SK-N-SH (cell line): Measurements from ENCODE around the gene IGFBP7. TPM values are rescaled to one million over a fixed set of nuclear protein-coding genes. Genes with fewer than 3 reads are reported as not detected.
A peak's percentile ranks its signal among the peaks of the same experiment; 100 is the strongest.

Source experiments
- CTCF ChIA-PET: fragments of 300-600, 350-600 bp; formaldehyde crosslinking; extraction: SDS; loops from one replicate; lab custom pipeline; 2021; lab: Yijun Ruan, JAX
- POLR2A ChIA-PET: fragments of 350-600 bp; sonication (Branson Sonifier 250); formaldehyde crosslinking; extraction: SDS; loops from one replicate; lab custom pipeline; 2020; ENCODE audit warnings: antibody characterized with exemption, inconsistent platforms; lab: Yijun Ruan, JAX
- DNase-seq: peaks from one replicate; pipeline ENCODE4 v3.0.0; 2012
- H2AFZ ChIP-seq: fragments of 200-600 bp; sonication (generic); 2 replicates; pipeline ENCODE4 v1.8.1; 2016; ENCODE audit warnings: antibody characterized with exemption, mild to moderate bottlenecking, low read depth
- H3F3A ChIP-seq: fragments of 200-600 bp; sonication (generic); replicated peaks from 2 replicates; pipeline ENCODE3; 2016; ENCODE audit warnings: antibody characterized with exemption, mild to moderate bottlenecking; ENCODE audit not compliant: insufficient read depth
- H3K27ac ChIP-seq, 2 experiments: fragments of 200-500 bp in 1 of 2; fragments of 200-600 bp in 1 of 2; sonication (Bioruptor generic) in 1 of 2; sonication (generic), shearing (Covaris generic) in 1 of 2; 2 replicates each; pipeline versions ENCODE4 v1.5.1 to v1.6.1; 2014 to 2016; ENCODE audit warnings: low read depth in 2 of 2, inconsistent platforms in 1 of 2, low read length in 1 of 2, mild to moderate bottlenecking in 1 of 2, mixed read lengths in 1 of 2
- H3K27me3 ChIP-seq: fragments of 200-600 bp; sonication (generic), shearing (Covaris generic); 2 replicates; pipeline ENCODE4 v1.6.1; 2016; ENCODE audit warnings: mixed run types; ENCODE audit not compliant: insufficient read depth
- H3K36me3 ChIP-seq, 2 experiments: fragments of 200-500 bp in 1 of 2; fragments of 200-600 bp in 1 of 2; sonication (Bioruptor generic) in 1 of 2; sonication (generic) in 1 of 2; replicated peaks in 1 of 2; 2 replicates each; pipeline versions ENCODE3 to v1.5.1; 2014 to 2016; ENCODE audit warnings: low read length in 1 of 2, mild to moderate bottlenecking in 1 of 2; ENCODE audit not compliant: insufficient read depth in 2 of 2, control insufficient read depth in 1 of 2
- H3K4me1 ChIP-seq, 2 experiments: fragments of 200-500 bp in 1 of 2; fragments of 200-600 bp in 1 of 2; sonication (Bioruptor generic) in 1 of 2; sonication (generic), shearing (Covaris generic) in 1 of 2; 2 replicates each; pipeline versions ENCODE4 v1.5.1 to v1.6.1; 2014 to 2016; ENCODE audit warnings: low read depth in 1 of 2, low read length in 1 of 2, mixed run types in 1 of 2; ENCODE audit not compliant: insufficient read depth in 2 of 2, control insufficient read depth in 1 of 2
- H3K4me2 ChIP-seq: fragments of 200-600 bp; sonication (generic), shearing (Covaris generic); 2 replicates; pipeline ENCODE4 v1.6.1; 2017; ENCODE audit warnings: mixed run types
- H3K4me3 ChIP-seq, 2 experiments: fragments of 200-500 bp in 1 of 2; fragments of 200-600 bp in 1 of 2; sonication (Bioruptor generic) in 1 of 2; sonication (generic), shearing (Covaris generic) in 1 of 2; 2 replicates each; pipeline versions ENCODE4 v1.5.1 to v1.8.1; 2014 to 2016; ENCODE audit warnings: low read depth in 2 of 2, inconsistent platforms in 1 of 2, low read length in 1 of 2, mild to moderate bottlenecking in 1 of 2, mixed read lengths in 1 of 2, moderate library complexity in 1 of 2
- H3K79me2 ChIP-seq: fragments of 200-600 bp; sonication (generic); 2 replicates; pipeline ENCODE4 v1.8.1; 2017; ENCODE audit warnings: mild to moderate bottlenecking; ENCODE audit not compliant: insufficient read depth
- H3K9ac ChIP-seq: fragments of 200-600 bp; sonication (generic); 2 replicates; pipeline ENCODE4 v1.6.1; 2017; ENCODE audit warnings: mixed run types
- H3K9me2 ChIP-seq: fragments of 200-600 bp; sonication (generic); 2 replicates; pipeline ENCODE4 v1.6.1; 2017; ENCODE audit warnings: mixed run types
- H3K9me3 ChIP-seq: fragments of 200-600 bp; sonication (generic); 2 replicates; pipeline ENCODE4 v1.6.1; 2017; ENCODE audit warnings: mixed run types, mild to moderate bottlenecking, moderate library complexity
- H4K20me1 ChIP-seq: fragments of 200-600 bp; sonication (generic); 2 replicates; pipeline ENCODE4 v1.6.1; 2017; ENCODE audit warnings: mild to moderate bottlenecking, mixed run types; ENCODE audit not compliant: insufficient read depth
- CHD2 ChIP-seq: fragments of 150-350 bp; IDR thresholded peaks from 2 replicates; pipeline ENCODE4 v1.6.1; 2018; ENCODE audit warnings: low read length; ENCODE audit not compliant: partially characterized antibody
- EP300 ChIP-seq, 2 experiments: IDR thresholded peaks; 2 replicates each; pipeline versions ENCODE4 v1.4.0 to v1.6.1; 2012; ENCODE audit warnings: borderline replicate concordance in 1 of 2, low read depth in 1 of 2, low read length in 1 of 2
- FOSL2 ChIP-seq: IDR thresholded peaks from 2 replicates; pipeline ENCODE4 v1.4.0; 2012; ENCODE audit warnings: low read depth, mild to moderate bottlenecking, moderate library complexity, borderline replicate concordance
- FOXM1 ChIP-seq: IDR thresholded peaks from 2 replicates; pipeline ENCODE4 v1.4.0; 2012; ENCODE audit warnings: low read depth, mild to moderate bottlenecking
- JUND ChIP-seq: IDR thresholded peaks from 2 replicates; pipeline ENCODE4 v1.4.0; 2012
- POLR2AphosphoS5 ChIP-seq: IDR thresholded peaks from 2 replicates; pipeline ENCODE4 v1.6.1; 2012; ENCODE audit warnings: low read depth, low read length
- RAD21 ChIP-seq: IDR thresholded peaks from 2 replicates; pipeline ENCODE4 v1.6.1; 2012; ENCODE audit warnings: mild to moderate bottlenecking, low read length
- RXRA ChIP-seq: IDR thresholded peaks from 2 replicates; pipeline ENCODE4 v1.4.0; 2012; ENCODE audit warnings: low read depth, mild to moderate bottlenecking, borderline replicate concordance
- SIN3A ChIP-seq: IDR thresholded peaks from 2 replicates; pipeline ENCODE4 v1.6.1; 2012; ENCODE audit warnings: low read depth, mild to moderate bottlenecking, low read length, moderate library complexity, borderline replicate concordance
- TAF1 ChIP-seq: IDR thresholded peaks from 2 replicates; pipeline ENCODE4 v1.6.1; 2012; ENCODE audit warnings: low read depth, mild to moderate bottlenecking, low read length, moderate library complexity, borderline replicate concordance
- TCF12 ChIP-seq: IDR thresholded peaks from 2 replicates; pipeline ENCODE4 v1.4.0; 2012
- TEAD4 ChIP-seq: IDR thresholded peaks from 2 replicates; pipeline ENCODE4 v1.4.0; 2012; ENCODE audit warnings: mild to moderate bottlenecking, borderline replicate concordance; ENCODE audit not compliant: insufficient read depth
- YY1 ChIP-seq: IDR thresholded peaks from 2 replicates; pipeline ENCODE4 v1.4.0; 2012; ENCODE audit warnings: low read depth, mild to moderate bottlenecking
- WGBS: methylation state at CpG from one replicate; pipeline ENCODE4 v1.1.6; 2017; ENCODE audit warnings: low lambda C conversion rate; 5-methylcytosine and 5-hydroxymethylcytosine counted together
- polyA plus RNA-seq, 3 experiments: library from polyadenylated mRNA; depleted of rRNA; stranded (reverse); fragments of >200 nt; gene quantifications; 2 replicates each; pipeline ENCODE4 v1.2.3, GENCODE V29; 2012
- TF ChIP-seq, protein P1 (sequence below): fragments of 150-350 bp; IDR thresholded peaks from 2 replicates; pipeline ENCODE4 v1.6.1; 2016; ENCODE audit warnings: mild to moderate bottlenecking, low read depth, low read length
- TF ChIP-seq, protein P2 (sequence below): IDR thresholded peaks from 2 replicates; pipeline ENCODE4 v1.4.0; 2012; ENCODE audit warnings: low read depth, borderline replicate concordance
- TF ChIP-seq, protein P3 (sequence below): IDR thresholded peaks from 2 replicates; pipeline ENCODE4 v1.4.0; 2012; ENCODE audit warnings: low read depth
- TF ChIP-seq, protein P4 (sequence below): fragments of 200-600 bp; sonication (generic); IDR thresholded peaks from 2 replicates; pipeline ENCODE4 v1.6.1; 2017; ENCODE audit warnings: antibody characterized with exemption, mild to moderate bottlenecking, moderate library complexity
- TF ChIP-seq, protein P5 (sequence below): fragments of 150-350 bp; IDR thresholded peaks from 2 replicates; pipeline ENCODE4 v1.6.1; 2017; ENCODE audit warnings: antibody characterized with exemption, low read length, low read depth, borderline replicate concordance

The IGFBP7 gene
- polyA plus RNA-seq, 1 of the 3 experiments (the other 2 are of a cell fraction): 0.38 TPM

DNA sequence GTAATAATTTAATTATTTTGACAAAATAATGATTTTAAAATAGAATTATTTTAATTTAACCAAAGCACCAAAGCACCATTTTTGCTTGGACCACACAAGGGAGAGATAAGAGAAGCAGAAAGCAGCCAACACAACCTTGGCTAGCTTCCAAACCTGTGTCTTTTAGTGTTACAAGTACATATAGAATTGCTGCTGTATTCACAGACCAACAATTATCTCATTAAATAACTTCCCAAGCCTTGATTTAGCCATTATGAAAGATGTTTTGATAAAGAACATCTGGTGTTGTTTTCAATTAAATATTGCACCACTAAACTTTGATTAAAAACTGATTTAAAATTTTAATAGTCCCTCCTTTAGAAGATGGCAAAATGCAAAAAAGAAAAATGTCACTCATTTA is 14.0 kb upstream of the IGFBP7 start (continued):
- TF ChIP-seq RXRA: no peak
- no peak for TF ChIP-seq FOSL2
- TF ChIP-seq RAD21: no peak
- TF ChIP-seq, protein P1, sequence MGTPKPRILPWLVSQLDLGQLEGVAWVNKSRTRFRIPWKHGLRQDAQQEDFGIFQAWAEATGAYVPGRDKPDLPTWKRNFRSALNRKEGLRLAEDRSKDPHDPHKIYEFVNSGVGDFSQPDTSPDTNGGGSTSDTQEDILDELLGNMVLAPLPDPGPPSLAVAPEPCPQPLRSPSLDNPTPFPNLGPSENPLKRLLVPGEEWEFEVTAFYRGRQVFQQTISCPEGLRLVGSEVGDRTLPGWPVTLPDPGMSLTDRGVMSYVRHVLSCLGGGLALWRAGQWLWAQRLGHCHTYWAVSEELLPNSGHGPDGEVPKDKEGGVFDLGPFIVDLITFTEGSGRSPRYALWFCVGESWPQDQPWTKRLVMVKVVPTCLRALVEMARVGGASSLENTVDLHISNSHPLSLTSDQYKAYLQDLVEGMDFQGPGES: no peak
- no peak for TF ChIP-seq SIN3A
- TF ChIP-seq YY1: no peak
- peak; percentile 58 for TF ChIP-seq CHD2
- no peak for TF ChIP-seq TAF1
- no peak for TF ChIP-seq JUND
- TF ChIP-seq, protein P2, sequence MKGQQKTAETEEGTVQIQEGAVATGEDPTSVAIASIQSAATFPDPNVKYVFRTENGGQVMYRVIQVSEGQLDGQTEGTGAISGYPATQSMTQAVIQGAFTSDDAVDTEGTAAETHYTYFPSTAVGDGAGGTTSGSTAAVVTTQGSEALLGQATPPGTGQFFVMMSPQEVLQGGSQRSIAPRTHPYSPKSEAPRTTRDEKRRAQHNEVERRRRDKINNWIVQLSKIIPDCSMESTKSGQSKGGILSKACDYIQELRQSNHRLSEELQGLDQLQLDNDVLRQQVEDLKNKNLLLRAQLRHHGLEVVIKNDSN: no peak
- TF ChIP-seq, protein P3, sequence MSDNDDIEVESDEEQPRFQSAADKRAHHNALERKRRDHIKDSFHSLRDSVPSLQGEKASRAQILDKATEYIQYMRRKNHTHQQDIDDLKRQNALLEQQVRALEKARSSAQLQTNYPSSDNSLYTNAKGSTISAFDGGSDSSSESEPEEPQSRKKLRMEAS: no peak
- TF ChIP-seq FOXM1: no peak
- 0 out of 2 replicates have a peak, but pooled peaks have one; percentile 14 for TF ChIP-seq TCF12
- TF ChIP-seq, protein P4, sequence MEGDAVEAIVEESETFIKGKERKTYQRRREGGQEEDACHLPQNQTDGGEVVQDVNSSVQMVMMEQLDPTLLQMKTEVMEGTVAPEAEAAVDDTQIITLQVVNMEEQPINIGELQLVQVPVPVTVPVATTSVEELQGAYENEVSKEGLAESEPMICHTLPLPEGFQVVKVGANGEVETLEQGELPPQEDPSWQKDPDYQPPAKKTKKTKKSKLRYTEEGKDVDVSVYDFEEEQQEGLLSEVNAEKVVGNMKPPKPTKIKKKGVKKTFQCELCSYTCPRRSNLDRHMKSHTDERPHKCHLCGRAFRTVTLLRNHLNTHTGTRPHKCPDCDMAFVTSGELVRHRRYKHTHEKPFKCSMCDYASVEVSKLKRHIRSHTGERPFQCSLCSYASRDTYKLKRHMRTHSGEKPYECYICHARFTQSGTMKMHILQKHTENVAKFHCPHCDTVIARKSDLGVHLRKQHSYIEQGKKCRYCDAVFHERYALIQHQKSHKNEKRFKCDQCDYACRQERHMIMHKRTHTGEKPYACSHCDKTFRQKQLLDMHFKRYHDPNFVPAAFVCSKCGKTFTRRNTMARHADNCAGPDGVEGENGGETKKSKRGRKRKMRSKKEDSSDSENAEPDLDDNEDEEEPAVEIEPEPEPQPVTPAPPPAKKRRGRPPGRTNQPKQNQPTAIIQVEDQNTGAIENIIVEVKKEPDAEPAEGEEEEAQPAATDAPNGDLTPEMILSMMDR: no peak
- peak in 1 of 2 experiments; percentile 85; a peak in 2 of 4 replicates for TF ChIP-seq EP300 (IDR thresholded peaks at IDR 0.05; ENCODE audit: borderline replicate concordance in 1 of 2, low read depth in 1 of 2, low read length in 1 of 2)
- TF ChIP-seq TEAD4: no peak
- TF ChIP-seq POLR2AphosphoS5: no peak

DNA sequence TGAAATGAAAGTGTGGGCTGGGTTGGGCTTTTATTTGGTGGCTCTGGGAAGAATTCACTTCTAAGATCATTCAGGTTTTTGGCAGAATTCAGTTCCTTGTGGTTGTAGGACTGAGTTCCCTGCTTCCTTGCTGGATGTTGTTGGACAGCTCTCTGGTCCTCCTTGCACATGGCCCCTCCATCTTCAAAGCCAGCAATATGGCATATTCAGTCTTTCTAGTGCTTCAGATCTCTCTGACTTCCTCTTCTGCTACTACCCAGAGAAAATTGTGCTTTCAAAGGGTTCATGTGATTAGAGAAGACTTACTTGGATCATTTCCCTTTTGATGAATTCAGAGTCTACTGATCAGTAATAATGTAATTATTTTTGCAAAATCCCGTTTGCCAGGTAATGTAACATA is 12.8 kb upstream of the IGFBP7 start:
- ChIA-PET POLR2A (no interaction called here), CTCF (interaction anchor here (1.3 kb wide), 1 partner anchor 85 kb away, joined by 7 read pairs; no protein-coding TSS in a partner anchor)
- TF ChIP-seq RAD21: no peak
- TF ChIP-seq, protein P5, sequence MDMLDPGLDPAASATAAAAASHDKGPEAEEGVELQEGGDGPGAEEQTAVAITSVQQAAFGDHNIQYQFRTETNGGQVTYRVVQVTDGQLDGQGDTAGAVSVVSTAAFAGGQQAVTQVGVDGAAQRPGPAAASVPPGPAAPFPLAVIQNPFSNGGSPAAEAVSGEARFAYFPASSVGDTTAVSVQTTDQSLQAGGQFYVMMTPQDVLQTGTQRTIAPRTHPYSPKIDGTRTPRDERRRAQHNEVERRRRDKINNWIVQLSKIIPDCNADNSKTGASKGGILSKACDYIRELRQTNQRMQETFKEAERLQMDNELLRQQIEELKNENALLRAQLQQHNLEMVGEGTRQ: no peak
- Histone ChIP-seq H3K9me2 (no peaks in the 10 kb centered on the region), H3K9me3 (no peaks in the 10 kb centered on the region), H2AFZ (no peak overlapping the region), H3K79me2 (no peaks in the 10 kb centered on the region), H3K27me3 (no peaks in the 10 kb centered on the region), H3K4me3 (no peak overlapping the region), H3K27ac (no peak overlapping the region), H3F3A (peaks cover 24% of the 10 kb centered on the region), H3K4me1 (peaks cover 8 to 12% of the 10 kb centered on the region in 2 experiments; a peak in 2 of 4 replicates), H3K9ac (no peak overlapping the region), H4K20me1 (no peaks in the 10 kb centered on the region), H3K4me2 (no peak overlapping the region), H3K36me3 (no peaks in the 10 kb centered on the region)
- no peak for DNase-seq
- WGBS: 24% methylated on average over 1 of the region's 1 CpG
